Measurements from ENCODE around the gene KICS2.

- no peak for TF ChIP-seq POLR2AphosphoS5 (IDR thresholded peaks at IDR 0.05; ENCODE audit: low read depth, low read length)
- TF ChIP-seq TAF1 (IDR thresholded peaks at IDR 0.05; ENCODE audit: borderline replicate concordance, low read depth, low read length): no peak
- TF ChIP-seq POLR2A (IDR thresholded peaks at IDR 0.05; ENCODE audit: low read depth, low read length): no peak
Observed at GRCh38 chr12:64232196-64232595, 10.1 kb upstream of the KICS2 start.

All from GM12892 (cell line).